Stimulated activated CD4-positive, alpha-beta T cell treated with anti-CD3 and anti-CD28 coated beads, Interleukin-2, amount 100 ng/mL, for 24 hours (primary cell): Measurements from ENCODE around the gene DHX15.

ENCODE experiments used
- DNase-seq, 2 donors: peaks; one replicate each; pipeline ENCODE4 v3.0.0-alpha.2; 2020

Gene DHX15

GRCh38 chr4:24578364-24578763 is 6.0 kb downstream of the DHX15 start:
- no peak for DNase-seq

- DNase-seq, result no peak
Observed at GRCh38 chr4:24576276-24576675, 8.1 kb downstream of the DHX15 start.

- no peak for DNase-seq
Observed at GRCh38 chr4:24574236-24574635, 10.1 kb downstream of the DHX15 start.

GRCh38 chr4:24573582-24573981 is 10.8 kb downstream of the DHX15 start:
- no peak for DNase-seq

- DNase-seq, result no peak
Observed at GRCh38 chr4:24570574-24571236, 13.6 kb downstream of the DHX15 start.

GRCh38 chr4:24570172-24570571 is 14.2 kb downstream of the DHX15 start:
- DNase-seq, result no peak

GRCh38 chr4:24569662-24570061 is 14.7 kb downstream of the DHX15 start:
- no peak for DNase-seq

GRCh38 chr4:24568425-24568824 is 15.9 kb downstream of the DHX15 start:
- DNase-seq, result no peak

- DNase-seq, result no peak
Observed at GRCh38 chr4:24565054-24565453, 19.3 kb downstream of the DHX15 start.

- DNase-seq, result no peak
Observed at GRCh38 chr4:24564488-24564887, 19.9 kb downstream of the DHX15 start.

GRCh38 chr4:24561438-24562139 is 22.8 kb downstream of the DHX15 start:
- no peak for DNase-seq

GRCh38 chr4:24560868-24561368 is 23.4 kb downstream of the DHX15 start:
- DNase-seq, result no peak

GRCh38 chr4:24559889-24560288 is 24.5 kb downstream of the DHX15 start:
- no peak for DNase-seq

- no peak for DNase-seq
Observed at GRCh38 chr4:24559032-24559821, 25.1 kb downstream of the DHX15 start.

- DNase-seq, result no peak
Observed at GRCh38 chr4:24557026-24558025, 27.0 kb downstream of the DHX15 start.

GRCh38 chr4:24551492-24552289 is 32.7 kb downstream of the DHX15 start:
- no peak for DNase-seq

- no peak for DNase-seq
Observed at GRCh38 chr4:24550441-24551175, 33.7 kb downstream of the DHX15 start.

GRCh38 chr4:24547979-24548378 is 36.4 kb downstream of the DHX15 start:
- DNase-seq, result no peak

GRCh38 chr4:24544208-24544988 is 40.0 kb downstream of the DHX15 start:
- DNase-seq, result no peak

GRCh38 chr4:24537025-24537424 is 47.3 kb downstream of the DHX15 start:
- DNase-seq, result no peak
